Measurements from ENCODE around the gene R3HDM4. TPM values are rescaled to one million over a fixed set of nuclear protein-coding genes. Genes with fewer than 3 reads are reported as not detected.

The R3HDM4 gene
- total and polyA plus RNA-seq, 9 of the 15 experiments (the other 6 are each of a cell fraction or from before 2014, with no cell fraction given), result 3.2 to 154 (median 59.0) TPM

DNA sequence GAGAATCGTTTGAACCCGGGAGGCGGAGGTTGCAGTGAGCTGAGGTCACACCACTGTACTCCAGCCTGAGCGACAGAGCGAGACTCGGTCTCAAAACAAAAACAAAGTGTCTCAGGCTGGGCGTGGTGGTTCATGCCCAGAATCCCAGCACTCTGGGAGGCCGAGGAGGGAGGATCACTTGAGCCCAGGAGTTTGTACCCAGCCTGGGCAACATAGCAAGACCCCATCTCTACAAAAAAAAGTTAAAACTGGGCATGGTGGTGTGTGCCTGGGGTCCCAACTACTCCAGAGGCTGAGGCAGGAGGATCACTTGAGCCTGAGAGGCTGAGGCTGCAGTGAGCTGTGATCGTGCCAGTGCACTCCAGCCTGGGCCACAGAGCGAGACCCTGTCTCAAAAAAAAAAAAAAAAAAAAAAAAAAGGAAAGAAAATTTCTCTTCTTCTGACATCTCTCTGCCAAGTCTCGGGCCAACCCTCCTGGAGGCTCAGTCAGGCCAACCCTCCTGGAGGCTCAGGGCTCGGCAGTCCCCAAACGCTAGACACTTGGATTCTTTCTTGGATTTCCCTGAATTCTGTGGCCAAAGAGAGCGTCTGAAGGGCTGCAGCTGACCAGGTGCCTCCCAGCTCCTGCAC, 39.1 kb upstream of the R3HDM4 start (continued):
- TF ChIP-seq, protein P1, sequence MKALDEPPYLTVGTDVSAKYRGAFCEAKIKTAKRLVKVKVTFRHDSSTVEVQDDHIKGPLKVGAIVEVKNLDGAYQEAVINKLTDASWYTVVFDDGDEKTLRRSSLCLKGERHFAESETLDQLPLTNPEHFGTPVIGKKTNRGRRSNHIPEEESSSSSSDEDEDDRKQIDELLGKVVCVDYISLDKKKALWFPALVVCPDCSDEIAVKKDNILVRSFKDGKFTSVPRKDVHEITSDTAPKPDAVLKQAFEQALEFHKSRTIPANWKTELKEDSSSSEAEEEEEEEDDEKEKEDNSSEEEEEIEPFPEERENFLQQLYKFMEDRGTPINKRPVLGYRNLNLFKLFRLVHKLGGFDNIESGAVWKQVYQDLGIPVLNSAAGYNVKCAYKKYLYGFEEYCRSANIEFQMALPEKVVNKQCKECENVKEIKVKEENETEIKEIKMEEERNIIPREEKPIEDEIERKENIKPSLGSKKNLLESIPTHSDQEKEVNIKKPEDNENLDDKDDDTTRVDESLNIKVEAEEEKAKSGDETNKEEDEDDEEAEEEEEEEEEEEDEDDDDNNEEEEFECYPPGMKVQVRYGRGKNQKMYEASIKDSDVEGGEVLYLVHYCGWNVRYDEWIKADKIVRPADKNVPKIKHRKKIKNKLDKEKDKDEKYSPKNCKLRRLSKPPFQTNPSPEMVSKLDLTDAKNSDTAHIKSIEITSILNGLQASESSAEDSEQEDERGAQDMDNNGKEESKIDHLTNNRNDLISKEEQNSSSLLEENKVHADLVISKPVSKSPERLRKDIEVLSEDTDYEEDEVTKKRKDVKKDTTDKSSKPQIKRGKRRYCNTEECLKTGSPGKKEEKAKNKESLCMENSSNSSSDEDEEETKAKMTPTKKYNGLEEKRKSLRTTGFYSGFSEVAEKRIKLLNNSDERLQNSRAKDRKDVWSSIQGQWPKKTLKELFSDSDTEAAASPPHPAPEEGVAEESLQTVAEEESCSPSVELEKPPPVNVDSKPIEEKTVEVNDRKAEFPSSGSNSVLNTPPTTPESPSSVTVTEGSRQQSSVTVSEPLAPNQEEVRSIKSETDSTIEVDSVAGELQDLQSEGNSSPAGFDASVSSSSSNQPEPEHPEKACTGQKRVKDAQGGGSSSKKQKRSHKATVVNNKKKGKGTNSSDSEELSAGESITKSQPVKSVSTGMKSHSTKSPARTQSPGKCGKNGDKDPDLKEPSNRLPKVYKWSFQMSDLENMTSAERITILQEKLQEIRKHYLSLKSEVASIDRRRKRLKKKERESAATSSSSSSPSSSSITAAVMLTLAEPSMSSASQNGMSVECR (CRISPR knock-in tag; IDR thresholded peaks at IDR 0.05), result no peak
- TF ChIP-seq THRAP3 (IDR thresholded peaks at IDR 0.05; ENCODE audit: borderline replicate concordance) (no peak), RBBP5 (IDR thresholded peaks at IDR 0.05; ENCODE audit: borderline replicate concordance, insufficient read depth, low read length, poor library complexity, severe bottlenecking) (peak; percentile 11), RBM25 (IDR thresholded peaks at IDR 0.05; ENCODE audit: low read depth, low read length, severe bottlenecking) (peak; percentile 58)
- TF ChIP-seq, protein P2, sequence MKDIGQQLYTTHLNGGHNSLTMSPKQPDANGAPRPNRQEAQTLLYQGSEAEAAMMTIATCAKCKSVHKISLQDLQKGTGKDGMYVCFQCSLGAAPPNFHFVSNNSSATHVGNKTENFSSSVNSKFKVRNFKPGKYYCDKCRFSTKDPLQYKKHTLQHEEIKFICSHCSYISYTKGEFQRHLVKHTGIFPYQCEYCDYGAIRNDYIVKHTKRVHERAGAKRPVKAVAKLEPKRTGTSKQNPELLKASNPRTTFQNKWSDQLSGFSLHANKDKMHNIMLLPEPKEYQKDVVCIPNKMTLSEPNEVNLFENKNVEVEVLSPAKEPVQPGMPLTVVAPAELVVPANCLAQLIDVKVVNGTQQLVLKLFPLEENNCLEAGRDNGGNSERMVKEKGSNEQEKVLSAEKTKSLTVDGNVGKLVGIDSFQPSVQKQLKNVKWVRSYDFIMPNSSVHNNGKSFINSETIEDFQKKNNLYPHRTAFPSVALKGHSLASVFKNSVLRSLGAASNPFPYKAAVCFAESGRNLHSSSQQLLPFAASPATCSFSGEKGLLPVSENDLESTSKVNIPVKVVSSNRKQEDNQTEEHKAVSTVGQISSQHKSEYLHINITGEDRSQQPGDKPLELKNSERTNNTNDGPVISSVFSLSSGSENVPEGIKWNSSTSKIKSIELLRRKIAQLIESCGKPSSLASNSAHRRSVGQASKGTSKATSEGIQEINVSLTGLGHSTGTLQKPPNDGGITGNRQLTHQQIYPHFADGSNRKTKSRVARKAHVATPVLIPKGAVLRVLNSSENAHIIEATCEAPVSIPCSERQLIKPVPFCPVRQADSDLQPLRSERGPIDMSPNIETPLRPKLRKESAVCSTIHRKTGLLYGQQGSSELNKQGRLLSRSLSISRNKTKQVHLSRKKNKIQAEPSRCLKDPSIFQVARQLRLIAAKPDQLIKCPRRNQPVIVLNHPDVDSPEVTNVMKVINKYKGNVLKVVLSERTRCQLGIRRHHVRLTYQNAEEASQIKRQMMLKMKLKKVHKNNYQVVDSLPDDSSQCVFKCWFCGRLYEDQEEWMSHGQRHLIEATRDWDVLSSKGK (CRISPR knock-in tag; IDR thresholded peaks at IDR 0.05), result no peak

Data from K562 (cell line).